ENCODE results near the gene ERG28. TPM values are rescaled to one million over a fixed set of nuclear protein-coding genes. Genes with fewer than 3 reads are reported as not detected.
A peak's percentile ranks its signal among the peaks of the same experiment; 100 is the strongest.

ERG28 gene
- total and polyA plus RNA-seq, 2 of the 13 experiments (the other 11 are each of a cell fraction or from before 2014, with no cell fraction given): 27.3 to 32.3 TPM

DNA sequence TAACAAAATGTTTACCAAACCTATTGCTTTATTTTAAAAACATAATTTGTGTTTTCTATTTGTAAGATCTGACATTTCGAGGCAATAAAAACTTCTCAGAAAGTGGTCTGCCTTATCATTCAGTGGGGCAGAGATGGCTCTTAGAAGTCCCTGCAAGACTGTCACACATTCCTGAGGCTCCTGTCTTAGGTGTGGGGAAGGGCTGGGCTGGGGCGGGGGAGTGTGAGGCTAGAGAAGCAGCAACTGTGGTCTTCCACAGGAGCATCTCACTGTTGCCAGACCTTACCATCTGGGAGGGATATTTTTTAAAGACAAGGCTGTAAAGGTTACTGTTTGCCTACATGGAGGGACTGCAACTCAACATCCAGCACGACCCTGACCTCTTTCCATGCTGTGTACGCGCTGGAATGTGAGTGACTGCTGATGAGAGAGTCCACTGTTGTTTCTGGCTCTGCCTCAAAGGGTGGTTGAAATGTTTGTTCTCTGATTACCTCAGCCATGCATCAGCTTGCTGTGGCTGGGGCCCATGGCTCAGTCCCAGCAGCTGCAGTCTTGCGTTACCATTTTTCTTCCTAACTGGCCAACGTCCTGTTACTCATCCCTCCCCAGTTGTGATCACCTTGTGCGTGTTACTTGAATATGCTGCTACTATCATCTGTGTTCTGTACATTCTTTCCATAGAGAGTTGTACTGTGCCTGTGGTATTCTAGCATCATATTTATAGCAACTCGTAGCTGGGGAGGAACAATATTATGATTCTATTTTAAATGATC lies 12.4 kb downstream of the ERG28 start (continued):
- TF ChIP-seq, protein P1, sequence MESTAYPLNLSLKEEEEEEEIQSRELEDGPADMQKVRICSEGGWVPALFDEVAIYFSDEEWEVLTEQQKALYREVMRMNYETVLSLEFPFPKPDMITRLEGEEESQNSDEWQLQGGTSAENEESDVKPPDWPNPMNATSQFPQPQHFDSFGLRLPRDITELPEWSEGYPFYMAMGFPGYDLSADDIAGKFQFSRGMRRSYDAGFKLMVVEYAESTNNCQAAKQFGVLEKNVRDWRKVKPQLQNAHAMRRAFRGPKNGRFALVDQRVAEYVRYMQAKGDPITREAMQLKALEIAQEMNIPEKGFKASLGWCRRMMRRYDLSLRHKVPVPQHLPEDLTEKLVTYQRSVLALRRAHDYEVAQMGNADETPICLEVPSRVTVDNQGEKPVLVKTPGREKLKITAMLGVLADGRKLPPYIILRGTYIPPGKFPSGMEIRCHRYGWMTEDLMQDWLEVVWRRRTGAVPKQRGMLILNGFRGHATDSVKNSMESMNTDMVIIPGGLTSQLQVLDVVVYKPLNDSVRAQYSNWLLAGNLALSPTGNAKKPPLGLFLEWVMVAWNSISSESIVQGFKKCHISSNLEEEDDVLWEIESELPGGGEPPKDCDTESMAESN (CRISPR knock-in tag; conservative IDR thresholded peaks at IDR 0.05): peak; percentile 84
- no peak for TF ChIP-seq PRPF4 (IDR thresholded peaks at IDR 0.05; ENCODE audit: low read depth, low read length, poor library complexity, severe bottlenecking)
- TF ChIP-seq MED8 (CRISPR knock-in tag; IDR thresholded peaks at IDR 0.05; ENCODE audit: insufficient replicate concordance): peak; percentile 62
- TF ChIP-seq, protein P2, sequence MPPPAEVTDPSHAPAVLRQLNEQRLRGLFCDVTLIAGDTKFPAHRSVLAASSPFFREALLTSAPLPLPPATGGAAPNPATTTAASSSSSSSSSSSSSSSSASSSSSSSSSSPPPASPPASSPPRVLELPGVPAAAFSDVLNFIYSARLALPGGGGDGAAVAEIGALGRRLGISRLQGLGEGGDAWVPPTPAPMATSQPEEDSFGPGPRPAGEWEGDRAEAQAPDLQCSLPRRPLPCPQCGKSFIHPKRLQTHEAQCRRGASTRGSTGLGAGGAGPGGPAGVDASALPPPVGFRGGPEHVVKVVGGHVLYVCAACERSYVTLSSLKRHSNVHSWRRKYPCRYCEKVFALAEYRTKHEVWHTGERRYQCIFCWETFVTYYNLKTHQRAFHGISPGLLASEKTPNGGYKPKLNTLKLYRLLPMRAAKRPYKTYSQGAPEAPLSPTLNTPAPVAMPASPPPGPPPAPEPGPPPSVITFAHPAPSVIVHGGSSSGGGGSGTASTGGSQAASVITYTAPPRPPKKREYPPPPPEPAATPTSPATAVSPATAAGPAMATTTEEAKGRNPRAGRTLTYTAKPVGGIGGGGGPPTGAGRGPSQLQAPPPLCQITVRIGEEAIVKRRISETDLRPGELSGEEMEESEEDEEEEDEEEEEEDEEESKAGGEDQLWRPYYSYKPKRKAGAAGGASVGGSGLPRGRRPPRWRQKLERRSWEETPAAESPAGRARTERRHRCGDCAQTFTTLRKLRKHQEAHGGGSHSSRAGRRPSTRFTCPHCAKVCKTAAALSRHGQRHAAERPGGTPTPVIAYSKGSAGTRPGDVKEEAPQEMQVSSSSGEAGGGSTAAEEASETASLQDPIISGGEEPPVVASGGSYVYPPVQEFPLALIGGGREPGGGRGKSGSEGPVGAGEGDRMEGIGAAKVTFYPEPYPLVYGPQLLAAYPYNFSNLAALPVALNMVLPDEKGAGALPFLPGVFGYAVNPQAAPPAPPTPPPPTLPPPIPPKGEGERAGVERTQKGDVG (CRISPR knock-in tag; IDR thresholded peaks at IDR 0.05; ENCODE audit: borderline replicate concordance): peak; percentile 77; the same call in 1 of the 2 replicates
- no peak for TF ChIP-seq ZNF3 (CRISPR knock-in tag; IDR thresholded peaks at IDR 0.05)
- no peak for TF ChIP-seq DR1 (CRISPR knock-in tag; IDR thresholded peaks at IDR 0.05)
- peak; percentile 98 for TF ChIP-seq MED1 (CRISPR knock-in tag; IDR thresholded peaks at IDR 0.05)
- TF ChIP-seq, protein P3, sequence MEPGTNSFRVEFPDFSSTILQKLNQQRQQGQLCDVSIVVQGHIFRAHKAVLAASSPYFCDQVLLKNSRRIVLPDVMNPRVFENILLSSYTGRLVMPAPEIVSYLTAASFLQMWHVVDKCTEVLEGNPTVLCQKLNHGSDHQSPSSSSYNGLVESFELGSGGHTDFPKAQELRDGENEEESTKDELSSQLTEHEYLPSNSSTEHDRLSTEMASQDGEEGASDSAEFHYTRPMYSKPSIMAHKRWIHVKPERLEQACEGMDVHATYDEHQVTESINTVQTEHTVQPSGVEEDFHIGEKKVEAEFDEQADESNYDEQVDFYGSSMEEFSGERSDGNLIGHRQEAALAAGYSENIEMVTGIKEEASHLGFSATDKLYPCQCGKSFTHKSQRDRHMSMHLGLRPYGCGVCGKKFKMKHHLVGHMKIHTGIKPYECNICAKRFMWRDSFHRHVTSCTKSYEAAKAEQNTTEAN (CRISPR knock-in tag; conservative IDR thresholded peaks at IDR 0.05): peak; percentile 75
- TF ChIP-seq DMAP1 (CRISPR knock-in tag; IDR thresholded peaks at IDR 0.05): peak; percentile 89
- TF ChIP-seq ZNF614 (CRISPR knock-in tag; IDR thresholded peaks at IDR 0.05; ENCODE audit: borderline replicate concordance): peak; percentile 98
- no peak for TF ChIP-seq GPN1 (CRISPR knock-in tag; IDR thresholded peaks at IDR 0.05; ENCODE audit: borderline replicate concordance)
- peak; percentile 100 for TF ChIP-seq SALL1 (CRISPR knock-in tag; IDR thresholded peaks at IDR 0.05)
- peak; percentile 94 for TF ChIP-seq KLF11 (CRISPR knock-in tag; IDR thresholded peaks at IDR 0.05)
- TF ChIP-seq, protein P4, sequence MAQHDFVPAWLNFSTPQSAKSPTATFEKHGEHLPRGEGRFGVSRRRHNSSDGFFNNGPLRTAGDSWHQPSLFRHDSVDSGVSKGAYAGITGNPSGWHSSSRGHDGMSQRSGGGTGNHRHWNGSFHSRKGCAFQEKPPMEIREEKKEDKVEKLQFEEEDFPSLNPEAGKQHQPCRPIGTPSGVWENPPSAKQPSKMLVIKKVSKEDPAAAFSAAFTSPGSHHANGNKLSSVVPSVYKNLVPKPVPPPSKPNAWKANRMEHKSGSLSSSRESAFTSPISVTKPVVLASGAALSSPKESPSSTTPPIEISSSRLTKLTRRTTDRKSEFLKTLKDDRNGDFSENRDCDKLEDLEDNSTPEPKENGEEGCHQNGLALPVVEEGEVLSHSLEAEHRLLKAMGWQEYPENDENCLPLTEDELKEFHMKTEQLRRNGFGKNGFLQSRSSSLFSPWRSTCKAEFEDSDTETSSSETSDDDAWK (CRISPR knock-in tag; IDR thresholded peaks at IDR 0.05): no peak
- no peak for TF ChIP-seq SMARCE1 (IDR thresholded peaks at IDR 0.05; ENCODE audit: borderline replicate concordance)
- peak; percentile 81 for TF ChIP-seq AKAP8 (CRISPR knock-in tag; IDR thresholded peaks at IDR 0.05)
- TF ChIP-seq KDM5B (CRISPR knock-in tag; IDR thresholded peaks at IDR 0.05; ENCODE audit: borderline replicate concordance): no peak; the same call in 1 of the 2 replicates
- TF ChIP-seq U2AF2 (IDR thresholded peaks at IDR 0.05; ENCODE audit: low read depth, low read length): no peak
- 0 out of 2 replicates have a peak, but pooled peaks have one; percentile 2 for TF ChIP-seq NFE2L2 (IDR thresholded peaks at IDR 0.05; ENCODE audit: low read length)

Measured in HepG2 (cell line).